HG02840 (cell line): ENCODE measurements around the gene MAPK1IP1L.

Experiments
- ATAC-seq: cut with Tn5 transposase; IDR thresholded peaks from one replicate; pipeline ENCODE4 v1.9.1; 2021; ENCODE audit warnings: mild to moderate bottlenecking, moderate library complexity, moderate number of reproducible peaks; ENCODE audit not compliant: unreplicated experiment, low FRiP score

MAPK1IP1L gene

DNA sequence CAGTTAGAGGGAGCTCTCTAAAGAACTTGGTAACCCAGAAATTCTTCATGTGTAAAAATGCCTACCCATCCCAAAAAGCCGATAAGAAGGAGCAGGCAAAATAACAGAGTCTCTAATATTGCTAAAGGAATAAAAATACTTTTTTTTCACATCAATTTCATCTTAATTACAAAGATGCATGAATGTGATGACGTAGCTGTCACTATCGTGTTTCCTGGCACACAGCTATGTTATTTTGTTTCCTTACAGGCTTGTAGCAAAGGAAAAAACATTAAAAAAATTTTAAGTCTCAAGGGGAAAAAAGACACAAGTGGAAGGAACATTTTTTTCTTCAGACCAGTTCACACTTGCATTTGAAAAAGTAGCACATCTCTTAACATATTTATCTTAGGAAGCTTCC, 67.3 kb downstream of the MAPK1IP1L start:
- ATAC-seq, result no peak
